Activated CD8-positive, alpha-beta memory T cell treated with anti-CD3 and anti-CD28 coated beads, Interleukin-2, amount 10 ng/mL, durations not matched to agents 7 days and 5 days (primary cell): Measurements from ENCODE around the gene TBX10. TPM values are rescaled to one million over a fixed set of nuclear protein-coding genes. Genes with fewer than 3 reads are reported as not detected.
A peak's percentile ranks its signal among the peaks of the same experiment; 100 is the strongest.
"Not testable (repeated sequence)": the region's sequence is repeated elsewhere in the genome, so short reads cannot be mapped to it uniquely, and the experiment has no call there.

Source experiments
- ATAC-seq: fragments of 150-1000 bp; cut with Tn5 transposase; one replicate; pipeline ENCODE4 v1.10.0; 2021; ENCODE audit warnings: moderate library complexity
- CTCF ChIA-PET: fragments of 350-600 bp; sonication (Branson Sonifier 250); formaldehyde crosslinking; loops from one replicate; lab custom pipeline; 2021; ENCODE audit warnings: antibody characterized with exemption; lab: Charles Lee
- DNase-seq: peaks from one replicate; pipeline ENCODE4 v3.0.0-alpha.2; 2020
- H3K27ac Mint-ChIP-seq: one replicate; pipeline ENCODE4 v1.8.0; 2021; ENCODE audit warnings: mild to moderate bottlenecking, mixed read lengths
- H3K27me3 Mint-ChIP-seq: one replicate; pipeline ENCODE4 v1.8.0; 2021; ENCODE audit warnings: mixed read lengths
- H3K36me3 Mint-ChIP-seq: one replicate; pipeline ENCODE4 v1.8.0; 2021; ENCODE audit warnings: mild to moderate bottlenecking, mixed read lengths
- H3K4me1 Mint-ChIP-seq: one replicate; pipeline ENCODE4 v1.8.0; 2021; ENCODE audit warnings: mixed read lengths
- H3K4me3 Mint-ChIP-seq: one replicate; pipeline ENCODE4 v1.8.0; 2021; ENCODE audit warnings: mild to moderate bottlenecking, moderate library complexity, mixed read lengths
- H3K9me3 Mint-ChIP-seq: one replicate; pipeline ENCODE4 v1.8.0; 2022; ENCODE audit warnings: low read depth, mixed read lengths
- total RNA-seq, 2 experiments: library from RNA; stranded (reverse); gene quantifications; one replicate each; pipeline ENCODE4 v1.2.3, GENCODE V29; 2021

The TBX10 gene
- total RNA-seq, 2 experiments from 2014 or later = not detected

DNA sequence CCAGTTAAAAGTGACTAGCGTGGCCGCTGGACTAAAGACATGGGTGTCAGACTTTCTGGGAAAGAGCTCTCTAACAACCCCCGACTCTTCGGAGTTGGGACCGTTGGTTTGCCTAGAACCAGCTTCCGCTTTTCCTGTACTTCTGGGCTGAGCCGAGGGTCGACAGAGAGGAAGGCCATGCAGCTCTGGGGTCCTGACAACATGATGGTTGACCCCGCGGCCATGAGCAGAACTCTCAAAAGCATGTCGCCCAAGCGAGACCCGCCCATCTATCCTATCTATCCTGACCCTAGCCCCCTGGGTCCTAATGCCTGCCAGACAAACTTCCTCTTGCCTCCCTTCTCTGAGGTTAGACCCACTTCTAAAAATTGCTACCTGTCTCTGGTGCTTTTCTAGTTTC, 18.9 kb downstream of the TBX10 start:
- ATAC-seq, DNase-seq, H3K4me3 Mint-ChIP-seq, H3K9me3 Mint-ChIP-seq, H3K36me3 Mint-ChIP-seq, H3K27ac Mint-ChIP-seq, H3K27me3 Mint-ChIP-seq, H3K4me1 Mint-ChIP-seq: not testable (repeated sequence)
- CTCF ChIA-PET = interaction anchor here (2.2 kb wide), 1 partner anchor 9 kb away, joined by 12 read pairs; the partner anchor contains the start of gene NUDT8

DNA sequence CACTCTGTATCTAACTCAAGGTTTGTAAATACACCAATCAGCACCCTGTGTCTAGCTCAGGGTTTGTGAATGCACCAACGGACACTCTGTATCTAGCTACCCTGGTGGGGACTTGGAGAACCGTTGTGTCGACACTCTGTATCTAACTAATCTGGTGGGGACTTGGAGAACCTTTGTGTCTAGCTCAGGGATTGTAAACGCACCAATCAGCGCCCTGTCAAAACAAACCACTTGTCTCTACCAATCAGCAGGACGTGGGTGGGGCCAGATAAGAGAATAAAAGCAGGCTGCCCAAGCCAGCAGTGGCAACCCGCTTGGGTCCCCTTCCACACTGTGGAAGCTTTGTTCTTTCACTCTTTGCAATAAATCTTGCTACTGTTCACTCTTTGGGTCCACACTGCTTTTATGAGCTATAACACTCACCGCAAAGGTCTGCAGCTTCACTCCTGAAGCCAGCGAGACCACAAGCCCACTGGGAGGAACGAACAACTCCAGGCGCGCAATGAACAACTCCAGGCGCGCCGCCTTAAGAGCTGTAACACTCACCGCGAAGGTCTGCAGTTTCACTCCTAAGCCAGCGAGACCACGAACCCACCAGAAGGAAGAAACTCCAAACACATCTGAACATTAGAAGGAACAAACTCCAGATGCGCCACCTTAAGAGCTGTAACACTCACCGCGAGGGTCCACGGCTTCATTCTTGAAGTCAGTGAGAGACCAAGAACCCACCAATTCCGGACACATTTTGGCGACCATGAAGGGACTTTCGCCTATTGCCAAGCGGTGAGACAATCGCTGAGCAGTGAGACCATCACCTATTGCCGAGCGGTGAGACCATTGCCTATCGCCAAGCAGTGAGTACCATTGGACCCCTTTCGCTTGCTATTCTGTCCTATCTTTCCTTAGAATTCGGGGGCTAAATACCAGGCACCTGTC, 19.6 kb downstream of the TBX10 start:
- ATAC-seq, H3K9me3 Mint-ChIP-seq, DNase-seq, H3K27ac Mint-ChIP-seq, H3K27me3 Mint-ChIP-seq, H3K36me3 Mint-ChIP-seq, H3K4me3 Mint-ChIP-seq: not testable (repeated sequence)
- CTCF ChIA-PET = interaction anchor here (2.2 kb wide), 1 partner anchor 10 kb away, joined by 12 read pairs; the partner anchor contains the start of gene NUDT8
- H3K4me1 Mint-ChIP-seq = peaks cover 16% of the 10 kb centered on the region

DNA sequence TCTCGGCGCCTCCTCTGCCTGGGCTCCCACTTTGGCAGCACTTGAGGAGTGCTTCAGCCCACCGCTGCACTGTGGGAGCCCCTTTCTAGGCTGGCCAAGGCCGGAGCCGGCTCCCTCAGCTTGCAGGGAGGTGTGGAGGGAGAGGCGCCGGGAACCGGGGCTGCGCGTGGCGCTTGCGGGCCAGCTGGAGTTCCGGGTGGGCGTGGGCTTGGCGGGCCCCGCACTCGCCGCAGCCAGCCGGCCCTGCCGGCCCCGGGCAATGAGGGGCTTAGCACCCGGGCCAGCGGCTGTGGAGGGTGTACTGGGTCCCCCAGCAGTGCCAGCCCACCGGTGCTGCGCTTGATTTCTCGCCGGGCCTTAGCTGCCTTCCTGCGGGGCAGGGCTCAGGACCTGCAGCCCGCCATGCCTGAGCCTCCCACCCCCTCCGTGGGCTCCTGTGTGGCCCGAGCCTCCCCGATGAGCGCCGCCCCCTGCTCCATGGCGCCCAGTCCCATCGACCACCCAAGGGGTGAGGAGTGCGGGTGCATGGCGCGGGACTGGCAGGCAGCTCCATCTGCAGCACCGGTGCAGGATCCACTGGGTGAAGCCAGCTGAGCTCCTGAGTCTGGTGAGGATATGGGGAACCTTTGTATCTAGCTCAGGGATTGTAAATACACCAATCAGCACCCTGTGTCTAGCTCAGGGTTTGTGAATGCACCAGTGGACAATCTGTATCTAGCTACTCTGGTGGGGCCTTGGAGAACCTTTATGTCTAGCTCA, 20.5 kb downstream of the TBX10 start:
- peaks cover 23% of the 10 kb centered on the region for H3K4me1 Mint-ChIP-seq
- ATAC-seq, H3K27me3 Mint-ChIP-seq, DNase-seq, H3K36me3 Mint-ChIP-seq, H3K27ac Mint-ChIP-seq, H3K9me3 Mint-ChIP-seq, H3K4me3 Mint-ChIP-seq: not testable (repeated sequence)
- CTCF ChIA-PET = interaction anchor here (2.2 to 7.5 kb wide), 2 partner anchors 10 to 11 kb away, joined by 12 to 111 read pairs; partner anchors contain the start of gene NUDT8

DNA sequence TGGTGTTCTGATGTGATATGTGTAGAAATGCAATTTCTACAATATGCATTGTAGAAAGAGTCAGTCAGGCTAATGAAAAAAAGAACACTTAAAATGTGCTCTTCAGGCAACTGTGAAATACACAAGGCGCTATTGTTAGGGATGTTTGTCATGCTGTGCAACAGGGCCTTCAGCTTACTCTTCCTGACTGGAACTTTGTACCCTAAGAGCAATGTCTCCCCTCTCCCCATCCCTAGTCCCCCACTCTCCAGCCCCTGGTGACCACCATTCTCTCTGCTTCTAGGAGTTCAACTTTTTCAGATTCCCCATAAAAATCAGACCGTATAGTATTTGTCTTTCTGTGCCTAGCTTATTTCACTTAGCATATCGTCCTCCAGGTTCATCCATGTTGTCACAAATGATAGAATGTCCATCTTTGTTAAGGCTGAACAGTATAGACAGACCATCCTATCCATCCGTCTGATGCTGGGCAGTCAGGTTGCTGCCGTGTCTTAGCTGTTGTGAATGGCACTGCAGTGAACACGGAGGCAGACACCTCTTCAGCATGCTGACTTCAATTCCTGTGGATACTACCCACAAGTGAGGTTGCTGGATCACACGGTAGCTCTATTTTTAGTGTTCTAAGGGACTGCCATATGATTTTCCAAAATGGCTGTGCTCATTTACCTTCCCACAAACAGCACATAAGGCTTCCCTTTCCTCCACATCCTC, 22.2 kb downstream of the TBX10 start:
- H3K9me3 Mint-ChIP-seq = no peaks in the 10 kb centered on the region
- peaks cover 2% of the 10 kb centered on the region for H3K36me3 Mint-ChIP-seq
- CTCF ChIA-PET = interaction anchor here (0.7 to 7.5 kb wide), 4 partner anchors 12 to 42 kb away, joined by 3 to 111 read pairs (median 14); partner anchors contain the start of gene NUDT8
- H3K4me1 Mint-ChIP-seq = peaks cover 32% of the 10 kb centered on the region
- peaks cover 9% of the 10 kb centered on the region for H3K27me3 Mint-ChIP-seq
- no peak overlapping the region for H3K4me3 Mint-ChIP-seq
- DNase-seq (no peak), ATAC-seq (no peak)
- peak overlapping the region; percentile 11 for H3K27ac Mint-ChIP-seq

DNA sequence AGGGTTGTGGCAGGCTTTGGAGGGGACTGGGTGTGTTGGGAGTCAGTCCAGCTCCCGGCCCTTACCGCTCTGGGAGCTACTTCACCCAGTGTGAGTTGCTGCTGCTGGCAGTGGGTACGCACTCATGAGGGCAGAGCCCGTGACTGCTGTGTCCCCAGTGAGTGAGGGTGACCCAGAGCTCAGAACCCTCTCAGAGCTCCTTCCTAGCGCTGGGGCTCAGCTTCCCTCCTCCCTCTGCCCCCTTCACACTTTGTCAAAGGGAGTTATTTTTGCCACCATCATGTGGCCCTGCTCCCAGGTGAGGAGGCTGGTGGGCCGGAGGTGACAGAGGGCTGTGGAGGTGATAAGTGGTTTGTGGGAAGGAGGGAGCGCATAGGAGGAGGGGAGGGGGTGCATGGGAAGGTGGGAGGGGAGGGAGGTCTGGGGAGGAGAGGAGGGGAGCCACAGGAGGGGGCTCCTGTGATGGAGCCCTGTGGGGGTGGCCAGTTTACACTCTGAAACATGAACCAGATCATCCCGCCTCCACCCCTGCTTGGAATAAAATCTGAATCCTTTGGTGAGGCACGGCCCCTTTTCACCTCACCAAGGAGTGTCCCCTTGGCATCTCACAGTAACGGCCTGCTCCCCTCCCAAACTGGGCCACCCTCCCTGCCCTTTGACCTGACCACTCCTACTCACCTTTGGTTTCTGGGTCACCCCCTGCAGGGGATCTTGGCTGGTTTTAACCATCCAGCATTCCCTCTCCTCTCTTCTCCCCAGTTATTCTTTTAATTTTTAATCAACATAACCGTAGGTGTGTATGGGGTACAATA, 22.9 kb downstream of the TBX10 start:
- no peak for DNase-seq
- Mint-ChIP-seq H3K27me3 (peaks cover 9% of the 10 kb centered on the region), H3K9me3 (no peaks in the 10 kb centered on the region), H3K36me3 (peaks cover 5% of the 10 kb centered on the region), H3K27ac (peak overlapping the region; percentile 11), H3K4me1 (peaks cover 36% of the 10 kb centered on the region), H3K4me3 (peak overlapping the region; percentile 37)
- no peak for ATAC-seq
- CTCF ChIA-PET = interaction anchor here (0.5 to 7.5 kb wide), 10 partner anchors 9 to 101 kb away, joined by 3 to 111 read pairs (median 3); partner anchors contain the start of gene NUDT8

DNA sequence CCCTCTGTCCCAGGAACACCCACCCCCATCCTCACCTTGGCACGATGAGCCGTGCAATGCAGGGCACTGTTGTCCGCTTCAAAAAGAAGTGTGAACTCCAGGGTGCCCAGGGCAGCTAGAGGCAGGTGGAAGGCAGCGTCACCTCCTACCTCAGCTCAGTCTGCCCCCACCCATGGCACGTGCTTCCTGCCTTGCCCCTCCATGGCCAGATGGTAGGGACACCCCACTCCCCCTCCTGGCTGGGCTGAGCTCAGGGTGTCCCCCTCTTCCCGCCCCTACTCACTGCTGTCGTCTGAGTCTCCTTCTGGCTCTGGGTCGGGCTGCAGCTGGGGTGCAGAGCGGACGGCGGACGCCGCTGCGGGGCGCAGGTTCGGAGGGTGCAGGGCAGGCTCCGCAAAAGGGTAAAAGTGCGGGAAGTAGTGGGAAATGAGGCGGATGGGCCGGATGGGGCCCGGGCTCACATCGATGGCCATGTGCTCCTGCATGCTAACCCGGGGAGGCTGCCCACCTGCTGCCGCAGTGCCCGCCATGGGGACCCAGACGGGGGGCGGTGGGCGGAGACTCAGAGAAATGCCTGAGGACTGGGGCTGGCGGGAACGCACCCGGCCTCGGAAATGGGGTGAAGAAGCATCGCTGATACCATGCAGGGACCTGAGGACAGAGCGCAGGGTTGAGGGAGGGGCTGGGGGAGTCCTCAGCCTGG, 23.7 kb downstream of the TBX10 start:
- peaks cover 9% of the 10 kb centered on the region for H3K27me3 Mint-ChIP-seq
- no peak overlapping the region for H3K27ac Mint-ChIP-seq
- CTCF ChIA-PET = interaction anchor here (0.6 to 7.5 kb wide), 9 partner anchors 8 to 100 kb away, joined by 3 to 111 read pairs (median 3); partner anchors contain the start of genes GSTP1 and NUDT8
- peaks cover 6% of the 10 kb centered on the region for H3K36me3 Mint-ChIP-seq
- peak overlapping the region; percentile 37 for H3K4me3 Mint-ChIP-seq
- peaks cover 37% of the 10 kb centered on the region for H3K4me1 Mint-ChIP-seq
- DNase-seq = no peak
- no peak for ATAC-seq
- no peaks in the 10 kb centered on the region for H3K9me3 Mint-ChIP-seq

DNA sequence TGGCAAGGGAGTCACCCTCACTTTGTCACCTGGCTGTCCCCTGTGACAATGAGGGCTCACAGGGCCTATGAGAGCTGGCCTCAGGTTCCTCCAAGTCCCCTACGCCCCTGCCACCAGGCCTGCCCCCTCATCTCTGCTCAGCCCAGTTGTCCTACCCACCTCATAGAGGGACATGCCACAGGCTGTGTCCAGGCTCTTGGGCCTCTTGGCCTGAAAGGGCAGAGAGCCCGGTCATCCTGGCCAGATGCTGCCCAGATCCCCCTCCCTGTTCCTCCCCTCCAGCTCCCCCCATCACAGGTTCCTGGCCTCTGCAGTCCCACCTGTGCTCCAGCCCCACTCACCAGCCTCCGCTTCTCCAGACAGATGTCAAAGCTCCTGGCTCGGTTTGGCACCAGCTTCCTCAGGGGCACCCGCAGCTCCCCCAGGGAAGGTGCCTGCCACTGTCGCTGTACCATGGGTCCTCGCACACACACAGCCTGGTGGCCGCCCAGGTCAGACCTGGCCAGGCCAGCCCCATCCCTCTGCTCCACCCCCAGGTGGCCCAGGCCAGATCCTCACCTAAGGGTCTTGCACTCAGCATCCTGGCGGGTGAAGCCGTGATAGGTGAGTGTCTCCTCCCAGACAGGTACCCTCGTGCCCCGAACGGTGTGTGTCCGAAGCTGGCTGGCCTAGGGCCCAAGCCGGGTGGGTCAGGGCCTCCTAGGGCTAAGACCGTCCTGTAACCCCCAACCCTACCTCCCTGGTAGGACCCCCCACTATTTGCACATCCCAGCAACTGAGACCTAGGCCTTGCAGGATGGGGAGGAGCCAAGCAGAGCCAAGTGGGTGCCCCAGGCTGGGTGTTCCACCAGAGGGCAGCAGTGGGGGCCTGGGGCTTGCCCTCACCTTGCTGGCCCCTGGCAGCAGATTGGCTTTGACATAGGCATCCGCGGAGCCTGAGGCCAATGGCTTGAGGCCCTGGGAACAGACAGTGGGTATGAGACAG, 24.5 kb downstream of the TBX10 start:
- peak; percentile 83 for DNase-seq
- Mint-ChIP-seq H3K27me3 (peaks cover 9% of the 10 kb centered on the region), H3K27ac (peak overlapping the region; percentile 94), H3K4me3 (peak overlapping the region; percentile 65), H3K9me3 (no peaks in the 10 kb centered on the region), H3K36me3 (peaks cover 7% of the 10 kb centered on the region), H3K4me1 (peaks cover 37% of the 10 kb centered on the region)
- CTCF ChIA-PET = interaction anchor here (0.6 to 7.5 kb wide), 27 partner anchors 9 to 733 kb away, joined by 3 to 111 read pairs (median 4); partner anchors contain the start of genes GSTP1 and NUDT8
- peak; percentile 57 for ATAC-seq

DNA sequence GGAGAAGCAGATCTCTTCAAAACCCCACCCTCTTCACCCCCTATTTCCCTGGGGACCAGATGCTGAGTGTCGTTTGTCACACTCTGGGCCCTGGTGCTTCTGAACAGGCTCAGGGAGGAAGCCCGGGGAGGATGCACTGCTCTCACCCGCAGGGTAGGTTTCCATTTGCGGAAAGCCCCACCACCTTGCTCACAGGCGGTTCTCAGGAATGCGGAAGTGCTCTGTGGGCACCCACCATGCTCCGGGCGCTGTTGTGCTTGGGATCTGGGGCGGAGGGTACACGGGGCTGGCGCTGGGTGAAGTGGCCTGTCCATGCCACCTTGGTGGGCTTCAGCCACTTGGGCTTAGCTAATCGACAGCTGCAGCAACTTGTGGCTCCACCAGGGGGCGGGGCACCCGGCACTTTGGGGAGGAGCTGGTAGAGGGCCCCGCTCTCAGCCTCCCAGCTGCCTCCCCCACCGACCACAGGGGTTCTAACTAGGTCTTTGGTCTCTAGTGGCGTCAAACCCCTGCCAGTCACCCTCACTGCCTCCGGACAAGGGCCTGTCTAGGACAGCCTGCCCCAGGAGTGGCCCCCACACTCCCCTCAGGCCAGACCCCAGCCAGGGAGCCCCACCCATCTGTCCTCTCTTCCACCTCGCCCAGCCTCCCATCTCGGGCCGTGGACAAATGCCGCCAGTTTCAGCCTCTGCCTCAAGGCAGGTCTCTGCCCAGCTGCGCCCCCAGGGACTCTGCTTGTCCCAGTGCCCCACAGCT, 25.4 kb downstream of the TBX10 start:
- CTCF ChIA-PET = interaction anchor here (0.6 to 7.5 kb wide), 25 partner anchors 9 to 260 kb away, joined by 3 to 111 read pairs (median 5); partner anchors contain the start of genes GSTP1 and NUDT8
- peaks cover 9% of the 10 kb centered on the region for H3K27me3 Mint-ChIP-seq
- peaks cover 10% of the 10 kb centered on the region for H3K36me3 Mint-ChIP-seq
- H3K4me1 Mint-ChIP-seq = peaks cover 37% of the 10 kb centered on the region
- peak; percentile 85 for ATAC-seq
- H3K4me3 Mint-ChIP-seq = peak overlapping the region; percentile 65
- DNase-seq = peak; percentile 88
- H3K9me3 Mint-ChIP-seq = no peaks in the 10 kb centered on the region
- H3K27ac Mint-ChIP-seq = peak overlapping the region; percentile 94

DNA sequence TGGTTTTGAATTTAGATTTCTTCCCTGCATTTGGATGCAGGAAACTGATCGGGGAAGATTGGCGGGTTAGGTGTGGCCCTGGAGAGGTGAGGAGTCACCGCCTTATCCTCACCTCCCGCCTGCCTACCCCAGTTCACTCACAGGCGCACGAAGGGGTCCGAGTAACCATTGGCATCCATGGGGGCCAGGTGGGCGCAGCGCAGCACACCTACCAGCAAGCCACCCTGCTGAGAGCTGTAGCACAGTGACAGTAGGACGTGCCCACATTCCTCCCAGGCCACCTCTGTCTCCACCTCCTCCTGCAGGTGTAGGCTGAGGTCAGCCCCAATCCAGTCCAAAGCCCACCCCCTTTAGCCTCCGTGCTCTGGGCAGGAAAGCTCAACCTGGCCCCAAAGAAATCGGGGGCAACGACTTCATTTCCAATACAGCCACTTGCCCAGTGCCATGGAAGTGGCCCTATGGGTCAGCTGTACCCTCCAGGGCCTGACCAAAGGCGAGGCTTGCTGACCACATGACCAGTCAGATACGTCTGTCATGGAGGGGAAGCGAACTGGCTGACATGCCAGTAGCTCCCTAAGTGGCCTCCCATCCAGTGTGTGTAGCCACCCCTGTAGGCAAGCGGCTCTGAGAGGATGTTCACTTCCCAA, 26.1 kb downstream of the TBX10 start:
- CTCF ChIA-PET = interaction anchor here (0.7 to 7.5 kb wide), 22 partner anchors 8 to 259 kb away, joined by 3 to 111 read pairs (median 8); partner anchors contain the start of genes GSTP1 and NUDT8
- Mint-ChIP-seq H3K27me3 (peaks cover 9% of the 10 kb centered on the region), H3K9me3 (no peaks in the 10 kb centered on the region), H3K27ac (peak overlapping the region; percentile 94), H3K36me3 (peaks cover 13% of the 10 kb centered on the region), H3K4me1 (peaks cover 40% of the 10 kb centered on the region), H3K4me3 (peak overlapping the region; percentile 65)
- ATAC-seq (no peak), DNase-seq (no peak)
